ENCODE results near the gene D2HGDH.
"Not testable (repeated sequence)": the region's sequence is repeated elsewhere in the genome, so short reads cannot be mapped to it uniquely, and the experiment has no call there.

Gene D2HGDH

GRCh38 chr2:241811201-241811951 lies 76.9 kb downstream of the D2HGDH start:
- no peak for DNase-seq

GRCh38 chr2:241811952-241812729 lies 77.7 kb downstream of the D2HGDH start:
- DNase-seq: no peak

DNA sequence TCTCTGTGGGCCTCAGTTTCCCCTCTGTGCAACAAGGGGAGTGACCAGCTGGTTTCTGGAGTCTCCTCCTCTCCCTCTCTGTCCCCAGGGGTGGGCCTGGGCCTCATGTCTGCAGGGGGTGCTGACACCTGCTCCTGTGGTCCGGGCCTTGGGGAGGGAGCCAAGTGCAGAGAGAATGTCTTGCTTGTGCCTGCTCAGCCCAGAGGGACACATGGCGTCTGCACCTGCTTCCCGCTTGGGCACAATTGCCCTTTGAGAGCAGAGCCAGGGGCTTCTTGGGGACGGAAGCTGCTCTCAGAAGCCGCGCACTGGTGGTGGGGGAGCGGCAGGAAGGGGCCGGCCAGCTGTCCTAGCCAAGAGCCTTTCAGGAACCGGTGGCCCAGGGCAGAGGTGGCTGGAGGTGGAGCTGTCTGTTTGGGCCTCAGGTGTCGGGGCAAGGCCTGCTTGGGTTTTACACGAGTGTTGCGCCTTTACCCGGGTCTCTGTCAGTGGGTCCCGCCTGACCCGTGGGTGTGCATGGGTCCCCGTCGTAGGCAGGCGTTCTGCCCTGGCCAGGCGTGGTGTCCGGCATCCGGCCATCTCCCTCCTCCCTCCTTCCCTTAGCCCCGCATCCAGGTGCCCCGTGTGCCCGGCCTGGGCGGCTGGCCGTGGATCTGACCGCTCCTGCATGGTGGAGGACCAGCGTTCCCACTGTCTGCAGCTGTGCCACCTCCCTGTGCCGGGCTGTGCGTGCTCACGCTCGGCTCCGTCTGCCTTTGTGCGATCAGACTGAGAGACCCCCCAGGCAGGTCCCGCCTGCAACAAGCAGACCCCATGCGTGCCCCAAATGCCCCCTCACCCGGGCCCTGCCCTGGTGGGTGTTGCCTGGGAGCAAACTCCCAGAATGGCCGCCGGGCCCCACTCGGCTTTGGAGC lies 78.6 kb downstream of the D2HGDH start:
- no peak for DNase-seq

GRCh38 chr2:241813644-241814392 lies 79.4 kb downstream of the D2HGDH start:
- DNase-seq: no peak

DNA sequence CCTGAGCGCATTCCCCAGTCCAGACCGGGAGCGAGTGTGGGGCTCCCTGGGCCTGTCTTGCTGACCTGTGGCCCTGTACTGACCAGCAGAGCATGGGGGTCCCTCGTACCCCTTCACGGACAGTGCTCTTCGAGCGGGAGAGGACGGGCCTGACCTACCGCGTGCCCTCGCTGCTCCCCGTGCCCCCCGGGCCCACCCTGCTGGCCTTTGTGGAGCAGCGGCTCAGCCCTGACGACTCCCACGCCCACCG lies 79.9 kb downstream of the D2HGDH start:
- DNase-seq: no peak

- no peak for DNase-seq
These were observed 80.4 kb downstream of the D2HGDH start for GRCh38 chr2:241814643-241815476.

DNA sequence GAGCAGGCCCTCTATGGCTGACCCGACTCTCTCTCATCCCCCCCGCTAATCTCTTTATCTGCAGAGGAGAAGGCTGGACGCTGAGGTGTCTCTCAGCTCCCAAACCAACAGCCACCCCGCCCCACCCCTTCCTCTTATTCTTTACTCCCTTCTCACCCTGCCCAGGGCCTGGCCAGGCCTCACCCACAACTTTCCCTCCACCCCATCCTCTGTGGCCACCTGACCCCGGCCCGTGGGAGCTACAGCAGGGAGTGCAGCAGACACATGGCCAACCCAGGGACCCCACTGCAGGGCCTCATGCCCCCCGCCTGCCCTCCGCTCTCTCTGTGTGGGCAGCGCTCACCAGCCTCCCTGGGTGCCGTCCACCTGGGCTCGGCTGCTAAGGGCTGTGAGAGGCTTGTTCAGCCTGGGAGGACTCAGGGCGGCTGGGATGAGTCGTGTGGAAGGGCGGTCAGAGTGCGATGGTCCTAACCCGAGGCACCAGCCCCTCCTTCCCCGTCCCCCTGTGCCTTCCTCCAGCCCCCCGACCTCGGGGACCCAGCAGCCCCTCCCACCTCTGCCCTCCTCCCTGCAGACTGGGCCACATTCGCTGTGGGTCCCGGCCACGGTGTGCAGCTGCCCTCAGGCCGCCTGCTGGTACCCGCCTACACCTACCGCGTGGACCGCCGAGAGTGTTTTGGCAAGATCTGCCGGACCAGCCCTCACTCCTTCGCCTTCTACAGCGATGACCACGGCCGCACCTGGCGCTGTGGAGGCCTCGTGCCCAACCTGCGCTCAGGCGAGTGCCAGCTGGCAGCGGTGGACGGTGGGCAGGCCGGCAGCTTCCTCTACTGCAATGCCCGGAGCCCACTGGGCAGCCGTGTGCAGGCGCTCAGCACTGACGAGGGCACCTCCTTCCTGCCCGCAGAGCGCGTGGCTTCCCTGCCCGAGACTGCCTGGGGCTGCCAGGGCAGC lies 81.3 kb downstream of the D2HGDH start:
- no peak for DNase-seq

DNA sequence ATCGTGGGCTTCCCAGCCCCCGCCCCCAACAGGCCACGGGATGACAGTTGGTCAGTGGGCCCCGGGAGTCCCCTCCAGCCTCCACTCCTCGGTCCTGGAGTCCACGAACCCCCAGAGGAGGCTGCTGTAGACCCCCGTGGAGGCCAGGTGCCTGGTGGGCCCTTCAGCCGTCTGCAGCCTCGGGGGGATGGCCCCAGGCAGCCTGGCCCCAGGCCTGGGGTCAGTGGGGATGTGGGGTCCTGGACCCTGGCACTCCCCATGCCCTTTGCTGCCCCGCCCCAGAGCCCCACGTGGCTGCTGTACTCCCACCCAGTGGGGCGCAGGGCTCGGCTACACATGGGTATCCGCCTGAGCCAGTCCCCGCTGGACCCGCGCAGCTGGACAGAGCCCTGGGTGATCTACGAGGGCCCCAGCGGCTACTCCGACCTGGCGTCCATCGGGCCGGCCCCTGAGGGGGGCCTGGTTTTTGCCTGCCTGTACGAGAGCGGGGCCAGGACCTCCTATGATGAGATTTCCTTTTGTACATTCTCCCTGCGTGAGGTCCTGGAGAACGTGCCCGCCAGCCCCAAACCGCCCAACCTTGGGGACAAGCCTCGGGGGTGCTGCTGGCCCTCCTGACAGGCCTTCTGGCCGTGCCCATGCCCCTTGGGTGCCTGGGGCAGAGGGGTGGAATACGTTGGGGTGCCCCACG lies 82.1 kb downstream of the D2HGDH start:
- DNase-seq: no peak

GRCh38 chr2:241817126-241817820 lies 82.8 kb downstream of the D2HGDH start:
- no peak for DNase-seq

DNA sequence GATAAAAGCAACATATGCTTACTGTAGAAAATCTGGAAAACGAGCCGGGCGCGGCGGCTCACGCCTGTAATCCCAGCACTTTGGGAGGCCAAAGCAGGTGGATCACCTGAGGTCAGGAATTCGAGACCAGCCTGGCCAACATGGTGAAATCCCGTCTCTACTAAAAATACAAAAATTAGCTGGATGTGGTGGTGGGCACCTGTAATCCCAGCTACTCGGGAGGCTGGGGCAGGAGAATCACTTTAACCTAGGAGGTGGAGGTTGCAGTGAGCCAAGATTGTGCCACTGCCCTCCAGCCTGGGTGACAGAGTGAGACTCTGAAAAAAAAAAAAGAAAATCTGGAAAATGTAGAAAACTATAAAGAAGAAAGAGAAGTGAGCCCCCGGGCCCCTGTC lies 83.4 kb downstream of the D2HGDH start:
- not testable (repeated sequence) for DNase-seq
